ENCODE results near the gene ADAT1.
"Not testable (repeated sequence)": the region's sequence is repeated elsewhere in the genome, so short reads cannot be mapped to it uniquely, and the experiment has no call there.

ADAT1 gene

DNA sequence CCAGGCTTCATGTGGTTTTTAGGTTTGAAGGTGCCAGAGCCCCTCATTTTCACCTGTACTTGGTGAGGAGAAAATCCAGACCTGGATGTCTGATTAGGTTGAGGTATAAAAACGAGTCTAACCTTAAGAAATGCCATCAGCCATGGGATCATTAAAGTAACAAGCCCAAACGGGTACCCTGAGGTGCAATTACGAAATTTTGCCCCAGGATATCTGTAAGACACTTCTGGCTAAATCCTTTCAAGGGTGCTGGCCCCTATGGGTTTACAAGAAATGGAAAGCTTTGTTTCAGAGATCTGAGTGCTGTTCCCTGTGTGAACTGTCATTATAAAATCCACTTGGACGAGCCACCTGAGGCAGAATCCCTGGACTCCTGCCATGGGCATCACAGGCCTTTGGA lies 19.8 kb downstream of the ADAT1 start:
- no peak overlapping the region for H3K27ac ChIP-seq
- TF ChIP-seq, protein P1, sequence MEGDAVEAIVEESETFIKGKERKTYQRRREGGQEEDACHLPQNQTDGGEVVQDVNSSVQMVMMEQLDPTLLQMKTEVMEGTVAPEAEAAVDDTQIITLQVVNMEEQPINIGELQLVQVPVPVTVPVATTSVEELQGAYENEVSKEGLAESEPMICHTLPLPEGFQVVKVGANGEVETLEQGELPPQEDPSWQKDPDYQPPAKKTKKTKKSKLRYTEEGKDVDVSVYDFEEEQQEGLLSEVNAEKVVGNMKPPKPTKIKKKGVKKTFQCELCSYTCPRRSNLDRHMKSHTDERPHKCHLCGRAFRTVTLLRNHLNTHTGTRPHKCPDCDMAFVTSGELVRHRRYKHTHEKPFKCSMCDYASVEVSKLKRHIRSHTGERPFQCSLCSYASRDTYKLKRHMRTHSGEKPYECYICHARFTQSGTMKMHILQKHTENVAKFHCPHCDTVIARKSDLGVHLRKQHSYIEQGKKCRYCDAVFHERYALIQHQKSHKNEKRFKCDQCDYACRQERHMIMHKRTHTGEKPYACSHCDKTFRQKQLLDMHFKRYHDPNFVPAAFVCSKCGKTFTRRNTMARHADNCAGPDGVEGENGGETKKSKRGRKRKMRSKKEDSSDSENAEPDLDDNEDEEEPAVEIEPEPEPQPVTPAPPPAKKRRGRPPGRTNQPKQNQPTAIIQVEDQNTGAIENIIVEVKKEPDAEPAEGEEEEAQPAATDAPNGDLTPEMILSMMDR (conservative IDR thresholded peaks at IDR 0.05) = no peak

DNA sequence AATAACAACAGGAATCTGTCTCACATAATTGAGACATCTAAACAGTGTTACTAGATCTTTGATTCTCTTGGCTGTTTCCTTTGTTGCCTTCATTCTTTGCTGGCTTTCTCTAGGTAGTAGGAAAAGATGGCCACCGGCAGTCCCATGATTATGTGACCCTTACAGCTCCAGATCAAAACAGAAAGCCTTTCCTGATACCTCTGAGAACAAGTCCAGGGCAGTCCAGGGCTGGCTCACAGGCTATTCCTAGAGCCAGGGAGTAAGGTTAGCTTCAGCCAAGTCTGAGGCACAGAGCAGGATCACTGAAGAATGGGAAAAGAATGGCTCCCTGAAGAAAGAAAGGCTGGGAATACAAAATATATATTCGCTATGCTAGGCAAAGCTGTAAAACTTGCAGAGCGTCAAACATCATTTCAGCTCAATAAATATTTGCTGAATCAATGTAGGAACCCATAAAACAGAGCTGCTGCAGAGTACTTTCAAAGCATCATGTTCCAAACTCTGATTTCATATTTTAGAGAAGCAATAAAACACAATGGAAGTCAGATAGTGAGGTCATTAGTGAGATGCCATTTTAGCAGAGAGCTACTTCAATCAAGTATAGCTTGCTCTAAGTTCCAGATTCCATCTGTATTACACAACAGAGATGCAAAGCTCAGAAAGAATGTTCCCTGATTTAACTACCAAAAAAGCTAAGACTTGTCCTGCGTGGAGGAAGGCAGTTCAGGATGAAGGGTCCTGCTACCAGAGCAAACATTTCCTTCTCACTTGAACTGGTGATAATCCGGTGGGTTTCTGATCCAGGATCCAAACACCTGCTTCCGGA lies 23.4 kb downstream of the ADAT1 start:
- TF ChIP-seq, protein P1 (conservative IDR thresholded peaks at IDR 0.05) = no peak

DNA sequence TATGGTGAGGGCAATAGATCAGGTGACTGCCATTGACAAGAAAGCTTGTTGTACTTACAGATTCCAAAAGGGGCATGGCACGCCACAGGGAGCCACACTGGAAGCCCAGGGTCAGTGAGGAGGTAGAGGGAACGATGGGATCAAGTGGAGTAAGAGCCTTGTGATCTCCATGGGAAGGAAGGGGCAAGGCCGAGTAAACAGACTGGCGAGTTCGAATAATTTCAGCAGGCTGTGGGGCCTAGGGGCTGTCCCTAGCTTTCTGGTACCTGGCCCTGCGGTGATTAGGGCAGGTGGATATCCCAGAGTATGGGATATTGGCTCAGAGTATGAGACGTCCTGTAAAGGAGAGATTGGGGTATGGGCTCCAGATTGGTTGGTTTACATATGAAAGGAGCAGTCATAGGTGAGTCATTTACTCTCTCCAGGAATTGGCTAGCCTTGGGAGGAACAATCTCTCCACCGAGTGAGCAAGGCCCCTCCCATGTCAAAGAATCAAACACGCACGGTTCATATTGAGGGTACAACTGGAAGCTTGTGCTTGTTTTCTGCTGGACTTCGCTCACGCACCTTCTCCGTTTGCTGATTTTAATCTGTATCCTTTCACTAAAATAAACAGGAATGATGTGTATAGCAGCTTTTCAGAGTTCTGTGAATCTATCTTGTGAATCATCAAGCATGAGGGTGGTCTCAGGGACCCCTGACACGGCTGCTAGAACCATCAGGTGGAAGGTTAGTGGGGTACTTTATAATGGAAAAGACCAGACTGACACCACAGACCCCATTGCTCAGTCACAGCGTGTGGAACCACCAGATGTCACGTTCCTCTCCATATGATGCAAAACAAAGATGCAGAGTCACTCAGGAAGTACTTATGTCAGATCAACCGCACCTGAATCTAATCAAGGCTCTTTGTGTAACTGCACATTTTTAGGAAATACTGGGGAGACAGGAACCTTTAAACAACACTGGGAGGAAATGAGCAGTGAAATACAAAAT lies 29.0 kb downstream of the ADAT1 start:
- TF ChIP-seq, protein P1 (conservative IDR thresholded peaks at IDR 0.05) = no peak
- peak overlapping the region; percentile 61 for H3K27ac ChIP-seq

More for the DNA sequence above, 23.4 kb downstream of the ADAT1 start:
- peak overlapping the region; percentile 95 for H3K27ac ChIP-seq

DNA sequence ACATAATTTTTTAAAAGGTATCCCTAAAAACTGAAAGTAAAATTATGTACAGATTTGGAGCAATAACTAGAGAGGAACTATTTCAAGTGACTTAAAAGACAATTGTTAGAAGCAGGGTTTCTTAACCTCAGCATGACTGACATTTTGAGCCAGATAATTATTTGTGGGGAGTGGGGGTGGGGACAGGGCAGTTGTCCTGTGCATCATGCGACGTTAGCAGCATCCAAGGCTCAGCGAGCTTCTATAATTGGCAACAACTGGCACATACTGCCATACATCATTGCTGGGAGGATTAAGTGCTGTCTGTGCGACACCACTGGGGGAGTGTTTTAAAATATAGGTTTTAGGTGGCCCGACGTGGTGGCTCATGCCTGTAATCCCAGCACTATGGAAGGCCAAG lies 29.8 kb downstream of the ADAT1 start:
- H3K27ac ChIP-seq = peak overlapping the region; percentile 61; the same call in 1 of the 2 replicates

DNA sequence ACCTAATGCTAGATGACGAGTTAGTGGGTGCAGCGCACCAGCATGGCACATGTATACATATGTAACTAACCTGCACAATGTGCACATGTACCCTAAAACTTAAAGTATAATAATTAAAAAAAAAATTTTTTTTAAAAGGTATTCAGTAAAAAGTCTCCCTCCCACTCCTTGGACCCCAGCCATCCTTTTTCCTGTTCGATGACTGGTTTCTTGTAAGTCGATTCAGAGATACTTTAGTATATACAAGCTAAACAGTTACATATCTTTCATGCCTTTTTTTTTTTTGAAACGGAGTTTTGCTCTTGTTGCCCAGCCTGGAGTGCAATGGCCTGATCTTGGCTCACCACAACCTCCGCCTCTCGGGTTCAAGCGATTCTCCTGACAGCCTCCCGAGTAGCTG lies 31.2 kb downstream of the ADAT1 start:
- H3K27ac ChIP-seq = not testable (repeated sequence)

More for the DNA sequence above, 29.8 kb downstream of the ADAT1 start:
- TF ChIP-seq, protein P1 (conservative IDR thresholded peaks at IDR 0.05) = no peak

DNA sequence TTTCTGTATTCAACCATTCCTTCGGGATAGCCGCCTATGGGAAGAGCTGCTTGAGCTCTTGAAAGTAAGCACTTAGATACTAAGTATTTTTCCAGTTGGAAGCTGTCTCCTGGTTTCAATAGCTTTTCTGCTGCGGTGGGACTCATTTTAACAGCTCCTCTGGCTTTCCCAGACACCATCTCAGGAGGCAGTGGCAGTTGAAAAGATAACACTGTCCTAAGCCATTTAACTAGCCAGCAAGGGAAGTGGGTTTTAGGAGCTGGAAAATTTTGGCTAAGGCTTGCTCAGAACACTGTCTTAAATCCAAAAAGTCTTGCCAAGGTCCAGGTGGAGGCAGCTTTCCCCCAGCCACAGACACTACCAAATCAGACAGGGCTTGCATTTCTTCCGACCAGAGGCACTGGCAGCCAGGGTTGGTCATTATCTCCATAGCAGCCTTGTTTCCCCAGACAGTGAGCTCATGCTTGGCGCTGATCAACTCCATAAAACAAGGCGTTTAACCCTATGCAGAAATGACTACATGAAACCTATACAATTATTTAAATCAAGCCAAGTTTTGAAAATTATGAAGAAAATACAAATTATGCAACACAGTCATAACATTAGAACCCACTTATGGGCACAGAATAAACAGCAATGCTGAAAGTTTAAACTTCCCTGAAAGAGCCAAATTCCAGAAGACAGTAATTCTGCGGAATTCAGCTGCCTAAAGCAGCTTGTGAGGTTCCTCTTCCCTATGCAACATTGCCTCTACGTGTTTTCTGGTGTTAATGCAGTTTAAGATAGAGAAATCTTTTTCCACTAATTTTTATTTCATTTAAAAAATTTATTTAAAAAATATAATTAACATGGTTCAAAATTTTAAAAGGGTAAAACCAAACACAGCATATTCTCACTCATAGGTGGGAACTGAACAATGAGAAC lies 31.9 kb downstream of the ADAT1 start:
- H3K27ac ChIP-seq = no peak overlapping the region
- TF ChIP-seq, protein P1 (conservative IDR thresholded peaks at IDR 0.05) = no peak

DNA sequence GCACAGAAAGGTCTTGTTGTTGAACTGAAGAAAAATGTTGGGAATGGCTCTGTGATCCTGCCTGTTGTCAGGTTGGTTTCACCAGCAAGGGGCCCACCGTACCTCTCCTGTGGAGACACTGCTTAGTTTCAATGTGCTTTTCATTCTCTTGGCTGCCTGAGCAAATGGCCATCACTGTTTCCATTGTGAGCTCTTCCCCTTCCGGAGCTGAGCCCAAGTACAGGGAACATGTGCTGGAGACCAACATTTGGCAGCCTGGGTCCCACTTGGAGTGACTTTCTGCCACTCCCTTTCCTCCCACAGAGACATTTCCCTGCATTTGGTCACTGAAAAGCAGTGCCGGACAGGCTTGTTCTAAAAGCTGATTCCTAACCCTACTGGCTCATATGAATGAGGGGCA lies 33.8 kb downstream of the ADAT1 start:
- TF ChIP-seq, protein P1 (conservative IDR thresholded peaks at IDR 0.05) = no peak
- no peak overlapping the region for H3K27ac ChIP-seq
